ENCODE measurements around the gene MAFF.

MAFF gene

DNA sequence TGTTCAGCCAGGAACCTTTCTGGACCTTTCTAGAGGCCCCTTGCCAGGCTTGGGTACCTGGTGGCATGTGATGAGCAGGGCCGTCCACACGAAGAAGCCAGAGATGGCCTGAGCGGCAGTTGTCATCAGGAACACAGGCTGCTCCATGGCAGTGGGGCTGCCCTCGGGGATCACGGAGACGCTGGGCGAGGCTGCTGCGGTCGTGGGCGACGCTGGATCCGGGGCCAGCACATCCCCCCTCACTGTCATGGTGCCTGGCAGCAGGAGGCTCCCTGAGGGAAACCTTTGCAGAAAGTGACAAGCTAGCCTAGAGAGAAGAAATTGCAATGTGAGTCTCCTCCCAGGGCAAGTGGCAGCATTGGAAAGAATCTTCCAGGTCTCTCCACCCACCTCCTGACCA lies 45.9 kb downstream of the MAFF start:
- no peak for DNase-seq

DNA sequence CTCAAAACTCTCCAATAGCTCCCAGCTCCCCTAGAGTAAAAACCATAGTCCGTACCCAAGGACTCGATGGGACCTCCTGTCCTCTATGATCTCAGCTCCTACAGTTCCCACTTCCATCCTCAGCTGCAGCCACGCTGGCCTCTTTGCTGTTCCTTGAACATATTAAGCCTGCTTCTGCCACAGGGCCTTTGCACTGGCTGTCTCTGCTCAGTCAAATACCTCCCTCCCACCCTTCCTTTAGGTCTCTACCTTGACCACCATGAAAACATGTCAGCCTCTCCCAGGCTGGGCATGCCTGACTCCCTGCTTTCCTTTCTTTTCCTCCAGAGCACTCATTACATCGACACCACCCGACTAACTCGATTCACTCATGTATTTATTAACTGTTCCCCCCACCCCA lies 46.5 kb downstream of the MAFF start:
- DNase-seq: no peak

DNA sequence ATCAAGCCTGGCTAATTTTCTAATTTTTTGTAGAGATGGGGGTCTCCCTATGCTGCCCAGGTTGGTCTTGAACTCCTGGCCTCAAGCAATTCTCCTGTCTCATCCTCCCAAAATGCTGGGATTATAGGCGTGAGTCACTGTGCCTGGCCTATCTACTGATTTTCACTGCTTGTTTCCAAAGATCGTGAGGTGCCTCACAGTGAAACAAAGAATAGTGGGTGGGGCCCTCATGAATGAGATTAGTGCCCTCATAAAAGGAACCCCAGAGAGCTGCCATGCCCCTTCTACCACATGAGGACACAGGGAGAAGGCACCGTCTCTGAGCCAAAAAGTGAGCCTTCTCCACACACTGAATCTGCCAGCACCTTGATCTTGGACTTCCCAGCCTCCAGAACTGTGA lies 47.5 kb downstream of the MAFF start:
- no peak for DNase-seq

DNA sequence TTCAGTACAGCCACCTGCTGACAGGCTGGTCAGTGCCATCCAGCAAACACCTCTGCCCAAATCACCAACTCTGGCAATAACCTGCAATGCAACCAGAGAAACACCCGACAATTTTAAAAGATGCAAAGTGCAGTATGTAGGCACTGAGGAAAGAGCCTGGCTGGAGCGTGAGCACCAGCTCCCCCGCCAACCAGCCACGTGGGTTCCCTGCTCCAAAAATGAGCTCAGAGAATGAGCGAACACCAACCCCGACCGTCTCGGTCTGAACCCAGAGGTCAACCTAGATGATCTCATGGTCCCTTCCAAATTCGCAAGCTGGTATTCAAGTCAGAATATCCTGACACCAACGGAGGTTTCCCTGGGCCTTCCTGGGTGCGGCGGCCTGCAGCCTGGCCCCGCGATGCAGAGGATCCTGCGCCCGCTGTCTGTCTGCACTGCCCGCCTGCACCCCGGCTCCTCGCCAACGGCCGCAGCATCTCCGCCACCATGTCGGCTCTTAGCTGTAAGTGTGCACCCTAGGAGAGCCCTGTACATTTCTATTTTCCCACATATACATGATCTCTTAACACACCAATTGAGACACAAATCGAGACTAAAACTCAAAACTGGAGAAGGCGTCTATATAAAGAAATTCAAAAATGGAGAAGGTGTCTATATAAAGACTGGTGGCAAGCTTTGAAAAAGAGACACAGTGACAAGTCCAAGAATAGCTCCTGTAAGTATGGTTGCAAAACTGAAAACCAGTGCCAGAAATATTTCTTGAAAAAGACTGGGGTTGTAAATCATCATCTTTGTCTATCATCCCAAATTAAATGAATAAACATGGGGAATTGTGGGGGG lies 48.2 kb downstream of the MAFF start:
- DNase-seq: no peak

DNA sequence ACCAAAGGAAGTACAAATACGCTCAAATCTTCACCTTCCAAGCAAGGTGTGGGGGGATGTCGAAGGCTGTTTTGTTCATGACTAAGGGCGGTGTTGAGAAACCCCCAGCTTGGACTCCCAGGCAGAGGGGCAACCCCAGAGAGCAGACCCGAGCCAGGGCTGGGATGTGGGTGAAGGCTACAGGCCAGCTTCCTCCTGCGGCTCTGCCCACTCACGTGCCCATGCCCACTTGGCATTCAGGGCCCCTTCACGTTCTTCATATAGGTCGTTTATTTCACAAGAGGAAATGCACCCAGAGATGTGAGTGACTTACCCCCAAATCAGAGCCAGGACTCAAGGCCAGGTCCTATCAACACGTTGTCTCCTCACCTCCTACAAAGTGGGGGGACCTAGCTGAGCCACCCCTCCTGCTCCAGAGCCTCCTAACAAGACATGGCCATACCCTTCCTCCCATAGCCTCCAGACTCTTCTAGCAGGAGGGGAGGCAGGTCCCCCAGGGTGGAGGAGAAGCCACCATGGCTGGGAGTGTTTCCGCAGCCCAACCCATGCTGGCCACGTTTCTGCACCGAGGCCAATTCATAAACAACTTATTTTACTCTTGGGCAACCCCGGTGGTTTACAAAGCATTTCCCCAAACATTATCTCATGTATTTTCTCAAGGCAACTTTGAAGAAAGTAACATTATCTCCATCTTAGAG lies 49.0 kb downstream of the MAFF start:
- DNase-seq: no peak

DNA sequence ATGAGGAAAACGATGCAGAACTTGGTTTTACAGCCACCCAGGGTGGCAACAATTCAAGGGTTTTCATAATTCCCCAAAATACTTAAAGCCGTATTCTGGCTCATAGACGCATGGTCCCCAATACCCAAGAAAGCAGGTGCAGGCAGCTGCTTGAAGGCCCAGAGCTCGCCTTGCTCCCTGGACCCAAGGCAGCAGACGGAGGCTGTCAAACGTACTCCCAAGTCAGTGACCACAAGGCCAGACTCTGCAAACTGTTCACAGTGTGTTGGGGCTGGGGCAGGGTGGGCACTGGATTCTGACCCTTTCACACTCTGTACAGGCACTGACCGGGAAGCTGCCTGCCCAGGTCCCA lies 49.5 kb downstream of the MAFF start:
- DNase-seq: no peak

DNA sequence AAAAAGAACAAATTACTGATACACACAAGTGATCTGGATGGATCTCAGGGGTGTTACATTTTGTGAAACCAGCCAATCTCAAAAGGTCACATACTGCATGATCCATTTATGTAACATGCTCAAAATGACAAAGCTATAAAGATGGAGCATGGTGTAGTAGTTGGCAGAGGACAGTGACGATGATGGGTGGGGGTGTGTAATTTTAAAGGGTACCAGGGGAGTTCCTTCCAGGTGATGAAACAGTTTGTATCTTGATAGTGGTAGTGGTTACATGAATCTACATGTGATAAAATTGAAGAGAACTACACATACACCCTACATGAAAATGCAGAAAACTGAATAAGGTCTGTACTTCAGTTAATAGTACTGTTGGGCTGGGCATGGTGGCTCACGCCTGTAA lies 53.9 kb downstream of the MAFF start:
- DNase-seq: no peak

DNA sequence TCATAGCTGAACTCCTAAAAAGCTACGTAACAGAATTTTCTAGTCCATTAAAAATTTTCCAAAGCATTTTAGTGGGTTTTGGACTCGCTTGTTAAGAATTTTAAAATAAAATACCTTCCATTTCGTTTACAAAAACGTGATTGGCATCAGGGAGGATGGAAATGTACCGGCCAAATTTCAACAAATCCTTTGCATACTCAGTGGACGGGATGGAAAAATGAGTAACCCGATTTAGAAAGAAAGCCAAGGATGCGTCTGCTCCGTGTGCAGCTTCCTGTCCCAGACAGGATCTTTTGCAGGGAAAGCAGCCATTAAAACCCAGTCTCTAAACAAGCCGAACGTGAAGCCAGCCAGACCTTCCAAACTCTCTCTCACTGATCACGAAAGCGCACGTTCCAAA lies 55.4 kb downstream of the MAFF start:
- DNase-seq: no peak

DNA sequence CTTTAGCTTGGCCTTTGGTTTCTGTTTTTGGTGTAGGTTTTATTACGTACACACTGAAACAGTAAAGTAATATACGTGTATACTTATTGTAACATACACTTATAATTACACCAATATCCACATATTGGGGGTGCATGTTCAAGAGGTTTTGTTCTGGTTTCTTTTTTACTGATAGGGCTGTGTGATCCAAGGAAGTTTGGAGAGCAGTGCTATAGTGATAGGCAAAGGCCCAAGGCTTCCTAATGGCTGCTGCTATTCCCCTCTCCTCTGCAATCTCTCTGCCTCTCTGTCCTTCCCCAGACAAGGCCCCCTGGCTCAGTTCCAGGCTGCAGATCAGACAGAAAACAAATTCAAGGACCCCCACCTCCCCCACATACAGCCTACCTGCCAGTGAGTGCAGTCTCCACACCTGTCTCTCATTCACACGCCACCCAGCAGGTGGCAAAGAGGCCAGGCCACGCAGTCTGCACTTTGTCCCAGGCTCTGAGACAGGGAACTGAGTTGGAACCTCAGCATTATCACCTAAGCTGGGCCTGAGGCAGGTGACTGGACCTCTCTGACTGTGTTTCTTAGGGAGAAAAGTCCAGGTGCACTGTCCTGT lies 56.0 kb downstream of the MAFF start:
- DNase-seq: no peak

DNA sequence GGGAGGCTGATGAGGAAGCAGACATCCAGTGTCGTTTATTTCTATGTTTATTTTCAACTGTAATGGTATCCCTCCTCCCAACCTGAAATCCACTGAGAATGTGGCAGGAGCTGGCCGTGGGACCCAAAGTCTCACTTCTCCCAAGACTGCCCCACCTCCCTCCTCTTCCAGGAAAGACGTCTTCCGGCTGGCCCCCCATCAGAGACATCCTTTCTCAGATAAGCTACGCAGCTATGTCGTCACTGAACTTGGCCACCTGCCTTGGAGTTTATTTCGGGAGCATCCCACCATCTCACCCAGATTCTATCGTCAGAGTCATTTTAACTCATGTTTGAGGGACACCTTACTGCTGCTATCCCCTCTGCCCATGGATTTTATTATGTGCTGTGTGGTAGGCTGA lies 57.1 kb downstream of the MAFF start:
- DNase-seq: no peak

DNA sequence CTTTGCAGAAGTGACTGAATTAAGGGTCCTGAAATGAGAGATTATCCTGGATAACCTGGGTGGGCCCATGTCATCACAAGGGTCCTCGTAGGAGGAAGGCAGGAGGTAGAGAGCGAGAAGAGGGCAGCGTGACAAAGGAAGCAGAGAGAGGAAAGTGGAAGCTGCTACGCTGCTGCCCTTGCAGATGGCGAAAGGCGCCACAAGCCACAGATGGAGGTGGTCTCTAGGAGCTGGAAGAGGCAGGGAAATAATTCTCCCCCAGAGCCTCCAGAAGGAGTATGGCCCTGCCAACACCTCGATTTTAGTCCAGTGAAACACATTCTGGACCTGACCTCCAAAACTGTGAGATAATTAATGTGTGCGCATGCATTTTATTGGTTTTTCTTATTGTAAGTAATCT lies 57.6 kb downstream of the MAFF start:
- DNase-seq: peak in 2 of 51 donors; percentile 10 to 22

DNA sequence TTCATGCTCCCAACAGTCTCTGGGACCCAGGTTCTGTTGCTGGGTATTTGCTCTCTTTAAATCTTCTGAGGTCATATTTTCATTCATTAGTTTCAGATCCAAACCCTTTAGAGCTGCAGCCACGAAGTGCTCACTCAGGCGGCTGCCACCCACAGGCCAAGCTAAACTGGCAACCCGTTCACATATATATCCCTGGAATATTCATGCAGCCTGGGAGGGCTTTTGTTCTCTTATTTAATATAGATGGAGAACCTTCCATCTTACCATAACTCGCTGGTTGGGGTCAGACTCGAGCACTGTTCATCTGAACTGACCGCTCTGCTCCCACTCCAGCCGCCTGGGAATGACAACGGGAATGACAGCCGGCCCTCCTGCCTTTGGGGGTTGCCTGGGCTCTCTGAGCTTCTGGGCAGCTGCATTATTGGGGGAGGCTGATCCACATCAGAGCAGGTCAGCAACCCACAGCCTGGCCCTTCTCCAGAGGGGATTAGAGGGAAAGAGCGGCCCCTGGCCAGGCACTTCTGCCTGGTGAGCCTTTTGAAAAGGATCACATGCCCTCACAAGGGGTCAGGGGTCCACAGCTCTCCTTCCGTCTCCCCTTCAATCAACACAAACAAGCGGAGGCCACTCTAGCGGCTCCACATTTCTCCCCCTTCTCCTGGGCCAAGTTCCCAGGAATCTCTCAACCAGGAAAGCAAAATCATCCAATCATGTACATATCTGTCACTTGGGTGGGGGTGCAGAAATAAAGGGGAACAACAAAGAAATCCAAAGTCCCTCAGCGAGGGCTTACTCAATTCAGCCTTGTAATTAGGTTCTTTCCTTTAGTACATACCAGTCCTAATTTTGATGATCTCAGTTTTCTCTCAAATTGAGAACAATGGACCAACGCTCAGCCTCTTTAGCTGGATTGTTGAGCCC lies 59.2 kb downstream of the MAFF start:
- peak in 19 of 51 donors; percentile 14 to 79 (median 41) for DNase-seq

DNA sequence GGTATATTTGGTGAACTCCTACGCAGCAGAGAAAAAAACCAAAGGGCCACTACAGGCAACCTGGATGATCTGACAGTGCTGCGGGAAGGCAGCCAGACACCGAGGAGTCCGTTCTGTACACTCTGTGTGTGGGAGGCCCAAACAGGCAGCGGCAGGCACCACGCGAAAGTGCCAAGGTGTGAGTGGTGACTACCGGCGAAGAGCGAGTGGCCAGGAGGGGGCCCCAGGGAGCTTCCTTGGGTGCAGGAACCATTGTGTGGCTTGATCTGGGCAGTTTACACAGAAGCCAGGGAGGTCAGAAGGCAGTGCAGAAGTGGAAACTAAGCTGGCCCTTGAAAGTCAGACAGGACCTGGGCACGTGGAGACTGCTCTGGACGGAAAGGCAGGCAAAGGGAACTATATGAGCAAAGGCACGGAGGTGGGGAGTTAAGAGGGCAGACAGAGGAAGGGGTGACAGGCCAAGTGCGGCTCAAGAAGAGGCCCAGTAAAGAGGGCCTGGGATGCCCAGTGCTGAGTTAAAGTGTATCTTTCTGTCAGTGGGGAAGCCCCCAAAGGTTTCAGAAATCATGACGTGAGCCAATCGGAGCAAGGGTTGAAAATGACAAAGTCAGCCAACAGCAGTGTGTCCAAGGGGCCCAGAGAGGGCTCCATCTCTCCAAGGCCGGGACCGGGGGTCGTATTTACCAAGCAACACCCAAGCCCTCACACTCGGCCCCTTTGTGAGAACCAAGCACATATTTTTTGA lies 60.4 kb downstream of the MAFF start:
- DNase-seq: peak in 35 of 51 donors; percentile 24 to 71 (median 48)

DNA sequence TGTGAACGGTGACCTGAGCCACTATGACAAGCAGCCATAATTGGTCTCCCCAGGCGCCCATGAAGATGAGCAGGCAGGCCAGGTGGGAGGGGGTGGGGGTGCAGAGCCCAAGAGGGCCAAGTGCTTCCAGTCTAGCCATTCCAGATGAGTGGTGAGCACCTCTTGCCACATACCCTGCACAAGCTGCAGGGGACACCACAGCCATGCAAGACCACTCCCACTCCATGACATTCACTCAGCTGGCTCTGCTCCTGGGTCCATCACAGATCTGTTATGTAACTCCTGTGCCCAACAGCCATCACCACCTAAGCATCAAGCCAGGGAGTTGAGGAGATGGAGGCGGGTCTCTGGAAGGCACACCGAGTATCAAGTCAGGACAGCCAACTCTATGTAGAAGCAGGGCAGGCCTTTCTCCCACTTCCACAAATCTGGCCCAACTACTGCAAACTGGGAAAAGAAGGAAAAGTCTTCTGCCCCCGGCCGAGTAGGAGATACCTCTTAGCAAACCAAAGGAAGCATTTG lies 62.6 kb downstream of the MAFF start:
- DNase-seq: peak in 3 of 51 donors; percentile 19 to 30 (median 21)

All from hypothalamus (tissue), 51 donors.